Fibroblast of skin of right quadriceps (primary cell): ENCODE data around the gene KIN.
A peak's percentile ranks its signal among the peaks of the same experiment; 100 is the strongest.
"Not testable (repeated sequence)": the region's sequence is repeated elsewhere in the genome, so short reads cannot be mapped to it uniquely, and the experiment has no call there.

Experiments used
- DNase-seq: peaks from one replicate; pipeline ENCODE4 v3.0.0-alpha.2; 2013

Gene KIN, protein sequence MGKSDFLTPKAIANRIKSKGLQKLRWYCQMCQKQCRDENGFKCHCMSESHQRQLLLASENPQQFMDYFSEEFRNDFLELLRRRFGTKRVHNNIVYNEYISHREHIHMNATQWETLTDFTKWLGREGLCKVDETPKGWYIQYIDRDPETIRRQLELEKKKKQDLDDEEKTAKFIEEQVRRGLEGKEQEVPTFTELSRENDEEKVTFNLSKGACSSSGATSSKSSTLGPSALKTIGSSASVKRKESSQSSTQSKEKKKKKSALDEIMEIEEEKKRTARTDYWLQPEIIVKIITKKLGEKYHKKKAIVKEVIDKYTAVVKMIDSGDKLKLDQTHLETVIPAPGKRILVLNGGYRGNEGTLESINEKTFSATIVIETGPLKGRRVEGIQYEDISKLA

GRCh38 chr10:7787857-7788638, at the start of gene KIN, which contains the start of gene ATP5F1C:
Gene KIN, minus strand, starts transcription at chr10:7787993. Its CDS starts 60 bp downstream, at chr10:7787933.
Gene ATP5F1C, plus strand, starts transcription at chr10:7788177. Its CDS starts 31 bp downstream, at chr10:7788208.
- peak; percentile 96 for DNase-seq

GRCh38 chr10:7836571-7836970, 48.8 kb upstream of the KIN start:
- no peak for DNase-seq

DNA sequence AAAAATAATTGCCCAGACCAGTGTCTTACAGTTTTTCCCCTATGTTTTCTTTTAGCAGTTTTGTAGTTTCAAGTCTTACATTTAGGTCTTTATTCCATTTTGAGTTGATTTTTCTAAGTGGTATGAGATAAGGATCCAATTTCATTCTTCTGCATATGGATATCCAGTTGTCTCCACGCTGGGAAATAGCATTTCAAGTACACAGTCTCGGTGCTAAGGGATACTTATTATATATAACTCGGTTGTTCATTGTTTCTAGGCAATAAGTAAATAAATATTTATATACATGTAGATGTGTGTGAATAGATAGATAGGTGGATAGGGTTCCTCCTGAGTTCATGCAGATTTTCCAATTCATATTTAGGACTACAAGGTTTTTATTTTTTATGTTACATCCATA, 46.5 kb upstream of the KIN start:
- no peak for DNase-seq

DNA sequence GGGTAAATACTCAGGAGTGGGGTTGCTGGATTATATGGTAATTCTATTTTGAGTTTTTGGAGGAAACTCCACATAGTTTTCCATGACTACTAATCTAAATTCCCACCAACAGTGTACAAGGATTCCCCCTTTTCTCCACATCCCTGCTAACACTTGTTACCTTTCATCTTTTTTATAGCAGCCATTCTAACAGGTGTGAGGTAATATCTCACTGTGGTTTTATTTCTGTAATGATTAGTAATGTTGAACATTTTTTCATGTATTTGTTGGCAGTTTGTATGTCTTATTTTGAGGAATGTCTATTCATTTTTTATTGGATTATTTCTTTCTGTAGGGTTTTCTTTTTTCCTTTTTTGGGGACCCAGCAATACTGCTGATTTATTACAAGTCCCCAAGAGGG, 45.4 kb upstream of the KIN start:
- DNase-seq: no peak

GRCh38 chr10:7832060-7832459, 44.3 kb upstream of the KIN start:
- DNase-seq: no peak

DNA sequence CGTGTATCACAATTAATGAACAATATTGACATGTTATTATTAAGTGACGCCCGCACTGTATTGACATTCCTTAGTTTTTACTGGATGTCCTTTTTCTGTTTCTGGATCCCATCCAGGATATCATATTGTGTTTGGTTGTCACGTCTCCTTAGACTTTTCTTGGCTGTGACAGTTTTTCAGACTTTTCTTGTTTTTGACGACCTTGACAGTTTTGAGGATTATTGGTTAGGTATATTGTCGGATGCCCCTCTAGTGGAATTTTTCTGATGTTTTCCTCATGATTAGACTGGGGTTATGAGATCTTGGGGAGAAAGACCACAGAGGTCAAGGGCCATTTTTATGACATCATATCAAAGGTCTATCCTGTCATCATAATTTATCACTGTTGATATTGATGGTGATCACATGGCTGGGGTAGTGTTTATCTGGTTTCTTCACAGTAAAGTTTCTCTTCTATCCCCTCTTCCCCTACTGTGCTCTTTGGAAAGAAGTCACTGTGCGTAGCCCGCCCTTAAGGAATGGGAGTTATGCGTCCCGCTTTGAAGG, 41.6 kb upstream of the KIN start:
- DNase-seq: no peak

DNA sequence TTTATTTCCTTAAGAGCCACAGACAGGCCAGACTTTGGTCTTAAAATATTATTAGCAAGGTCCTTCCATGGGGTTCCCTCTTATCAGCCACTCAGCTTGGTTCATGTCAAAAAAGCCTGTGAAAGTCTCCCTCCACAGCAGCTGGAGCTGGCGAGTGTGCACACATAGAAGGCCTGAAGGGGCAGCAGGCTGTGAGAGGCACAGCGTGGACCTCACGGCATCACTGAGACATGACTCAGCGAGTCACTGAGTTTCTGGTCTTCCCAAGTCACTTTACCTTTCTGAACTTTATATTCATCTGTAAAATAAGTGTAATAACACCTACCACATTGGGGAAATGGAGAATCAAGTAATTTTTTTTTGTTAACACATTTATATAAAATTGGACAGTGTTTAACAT, 39.2 kb upstream of the KIN start:
- DNase-seq: peak; percentile 19

- no peak for DNase-seq
Observed at GRCh38 chr10:7824251-7824650, 36.5 kb upstream of the KIN start.

- peak; percentile 41 for DNase-seq
Observed at GRCh38 chr10:7819121-7819460, 31.3 kb upstream of the KIN start.

DNA sequence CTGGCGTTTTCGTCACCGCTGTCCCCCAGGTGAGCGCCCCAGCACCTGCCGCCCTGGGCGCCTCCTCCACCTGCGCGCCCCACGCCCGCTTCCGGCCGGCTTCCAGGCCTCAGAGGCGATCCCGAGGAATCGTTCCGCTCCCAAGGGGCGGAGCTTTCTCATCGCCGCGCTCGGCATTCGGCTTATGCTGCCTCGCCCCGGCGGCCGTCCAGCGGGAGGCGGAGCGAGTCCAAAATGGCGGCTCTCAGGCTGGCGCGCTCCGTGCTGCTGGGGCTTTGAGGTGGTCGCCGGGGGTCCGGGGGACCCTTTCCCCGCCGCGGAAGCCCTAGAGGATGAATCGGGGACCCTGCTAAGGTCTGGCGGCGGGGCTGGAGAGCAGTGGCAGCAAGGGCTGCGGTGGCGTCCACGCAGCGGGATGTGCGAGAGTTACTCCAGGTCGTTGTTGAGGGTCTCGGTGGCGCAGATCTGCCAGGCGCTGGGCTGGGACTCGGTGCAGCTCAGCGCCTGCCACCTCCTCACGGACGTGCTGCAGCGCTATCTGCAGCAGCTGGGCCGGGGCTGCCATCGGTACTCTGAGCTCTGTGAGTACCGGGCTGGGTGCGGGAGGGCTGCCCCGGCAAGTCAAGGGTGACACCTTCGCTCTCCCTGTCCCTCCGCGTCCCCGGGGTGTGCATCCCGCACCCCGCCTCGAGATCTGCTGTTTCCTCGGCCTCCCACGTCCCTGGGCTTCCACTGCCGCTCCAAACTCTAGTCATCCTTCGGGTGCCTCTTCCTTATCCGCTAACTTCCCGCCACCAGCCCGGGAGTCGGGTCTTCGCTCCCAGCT, 30.7 kb upstream of the KIN start, which contains the start of gene TAF3:
TAF3 (plus strand) TSS at position 211 of the 826 bp plus-strand sequence; CDS start at position 416, 205 bp downstream.
- peak; percentile 83 for DNase-seq

- DNase-seq: no peak
Observed at GRCh38 chr10:7817984-7818294, 30.1 kb upstream of the KIN start.

DNA sequence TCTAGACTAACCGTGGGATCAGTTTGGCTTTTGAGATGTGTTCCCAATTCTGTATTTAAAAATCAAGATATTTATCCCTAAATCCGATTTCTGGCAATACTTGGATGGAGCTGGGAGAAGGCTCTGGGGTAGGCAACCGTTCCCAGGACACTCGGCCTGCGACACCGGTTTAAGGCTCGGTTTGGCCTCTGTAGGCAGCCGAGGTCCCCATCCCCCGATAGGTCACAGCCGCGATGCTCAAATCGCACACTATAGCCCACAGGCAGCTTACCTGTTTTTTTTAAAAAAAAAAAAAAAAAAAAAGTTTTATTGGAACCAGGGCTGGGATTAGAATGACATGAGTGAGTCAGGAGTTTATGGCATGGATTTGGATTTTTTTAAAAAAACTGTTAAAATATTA, 29.8 kb upstream of the KIN start:
- DNase-seq: no peak

- DNase-seq: no peak
Observed at GRCh38 chr10:7813481-7813880, 25.7 kb upstream of the KIN start.

GRCh38 chr10:7811743-7812142, 23.9 kb upstream of the KIN start:
- DNase-seq: not testable (repeated sequence)

GRCh38 chr10:7811000-7811399, 23.2 kb upstream of the KIN start:
- no peak for DNase-seq

DNA sequence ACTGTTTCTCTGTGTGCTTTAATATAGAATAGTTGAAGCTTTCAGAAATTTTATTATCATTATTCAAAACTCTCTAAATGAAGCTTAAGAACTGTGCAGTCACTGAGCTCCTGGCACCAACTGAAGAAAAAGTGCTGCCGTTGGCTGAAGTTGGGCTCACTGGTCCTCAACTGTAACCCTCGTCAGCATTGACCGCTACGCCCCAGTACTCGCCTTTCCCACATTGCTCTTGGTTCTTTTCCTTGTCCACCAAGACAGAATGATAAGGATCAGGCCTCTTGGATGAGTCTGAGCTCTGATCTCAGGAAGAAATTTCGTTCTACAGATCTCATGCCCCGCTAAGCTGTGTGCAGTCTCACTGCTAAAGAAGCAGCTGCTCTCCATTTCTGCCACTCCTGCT, 22.6 kb upstream of the KIN start:
- no peak for DNase-seq

- DNase-seq: no peak
Observed at GRCh38 chr10:7808686-7809267, 21.0 kb upstream of the KIN start.

GRCh38 chr10:7804741-7805140, 16.9 kb upstream of the KIN start:
- no peak for DNase-seq

GRCh38 chr10:7804216-7804615, 16.4 kb upstream of the KIN start:
- DNase-seq: no peak

GRCh38 chr10:7802606-7803005, 14.8 kb upstream of the KIN start:
- DNase-seq: no peak

GRCh38 chr10:7797582-7797981, 9.8 kb upstream of the KIN start:
- DNase-seq: peak; percentile 87

DNA sequence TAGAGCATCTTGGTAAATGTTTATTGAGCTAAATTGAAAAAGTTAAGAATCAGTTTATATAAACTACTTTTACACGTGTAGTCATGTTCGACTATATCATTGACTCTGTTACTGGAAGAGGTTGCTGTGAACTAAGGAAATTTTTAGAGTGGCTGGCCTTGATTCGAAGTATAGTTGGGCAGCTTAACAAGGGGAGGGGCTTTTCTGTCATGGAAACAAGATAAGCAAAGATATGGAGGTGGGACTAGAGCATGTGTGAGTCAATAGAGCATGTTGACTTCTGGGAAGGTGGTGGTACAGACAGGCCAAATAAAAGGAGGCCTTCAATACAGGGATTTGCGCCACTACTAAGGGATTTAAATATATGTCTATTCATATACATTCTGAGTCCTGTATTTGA, 7.8 kb upstream of the KIN start:
- no peak for DNase-seq
